CMK (cell line): ENCODE measurements around the gene ATP2C2.
"Not testable (repeated sequence)": the region's sequence is repeated elsewhere in the genome, so short reads cannot be mapped to it uniquely, and the experiment has no call there.

Source experiments
- DNase-seq: peaks from one replicate; pipeline ENCODE4 v3.0.0-alpha.2; 2010; ENCODE audit warnings: low read depth

Gene ATP2C2

DNA sequence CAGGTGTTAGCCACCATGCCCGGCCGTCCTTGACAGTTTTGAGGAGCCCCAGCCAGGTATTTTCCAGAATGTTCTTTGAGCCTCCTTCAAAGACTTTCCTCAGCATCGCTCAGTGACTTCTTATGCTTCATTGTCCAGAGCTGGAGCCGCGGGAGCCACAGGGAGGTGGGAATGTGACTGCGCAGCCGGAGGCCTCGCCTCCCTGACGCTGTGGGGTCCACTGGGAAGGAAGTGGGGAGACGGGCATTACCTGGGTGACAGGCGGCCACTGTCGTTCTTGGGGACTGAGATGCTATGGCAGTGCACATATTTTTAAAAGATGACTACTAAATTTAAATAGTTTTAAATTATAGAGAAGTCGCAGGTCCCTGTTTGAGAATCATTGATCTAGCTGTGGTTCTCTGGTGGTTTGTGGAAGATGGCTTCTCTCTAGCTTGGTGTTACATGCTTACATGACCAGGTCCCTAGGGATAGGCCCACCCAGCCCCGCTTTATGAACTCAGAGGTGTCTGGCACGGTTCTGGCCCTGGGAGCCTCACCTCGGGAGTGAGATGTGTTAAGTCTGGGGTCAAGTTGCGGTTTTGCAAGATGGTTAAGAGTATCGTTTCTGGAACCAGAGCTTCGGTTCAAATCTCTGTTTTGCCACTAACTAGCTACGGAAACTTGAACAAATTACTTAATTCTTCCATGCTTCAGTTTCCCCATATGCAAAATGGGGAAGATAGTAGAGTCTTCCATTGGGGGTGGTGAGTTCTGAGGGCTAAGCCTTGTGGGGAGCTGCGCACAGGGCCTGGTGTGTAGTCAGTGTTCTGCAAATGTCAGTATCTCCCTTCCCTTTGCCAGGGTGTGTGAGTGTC, 53.0 kb downstream of the ATP2C2 start:
- no peak for DNase-seq

- no peak for DNase-seq
Measured at GRCh38 chr16:84421938-84422220, 53.5 kb downstream of the ATP2C2 start.

GRCh38 chr16:84423416-84423837, 55.1 kb downstream of the ATP2C2 start:
- DNase-seq = peak; percentile 48

GRCh38 chr16:84425696-84426095, 57.4 kb downstream of the ATP2C2 start:
- DNase-seq = no peak

- DNase-seq = no peak
Measured at GRCh38 chr16:84426804-84427203, 58.5 kb downstream of the ATP2C2 start.

GRCh38 chr16:84427553-84427952, 59.2 kb downstream of the ATP2C2 start:
- DNase-seq = no peak

GRCh38 chr16:84430860-84431259, 62.5 kb downstream of the ATP2C2 start:
- DNase-seq = no peak

GRCh38 chr16:84434800-84435199, 66.5 kb downstream of the ATP2C2 start:
- no peak for DNase-seq

DNA sequence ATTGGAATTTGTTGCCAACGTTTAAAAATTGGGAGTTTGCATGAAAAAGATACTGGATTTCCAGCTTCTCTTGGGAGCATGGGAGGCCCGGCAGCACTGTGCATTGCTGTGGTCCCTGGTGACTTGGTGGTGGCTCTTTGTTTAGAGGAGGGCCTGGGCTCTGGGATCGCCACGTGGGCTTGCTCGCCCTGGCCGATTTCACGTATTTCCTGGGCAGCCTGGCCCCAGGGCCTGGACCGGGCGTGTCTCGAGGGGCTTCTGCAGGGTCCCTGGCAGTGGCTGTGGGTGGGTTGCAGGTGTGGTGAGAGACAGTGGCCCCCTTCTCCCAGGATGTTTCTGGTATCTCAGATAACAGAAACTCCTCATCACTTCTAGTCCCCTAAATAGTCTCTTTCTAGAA, 67.9 kb downstream of the ATP2C2 start:
- DNase-seq = no peak

DNA sequence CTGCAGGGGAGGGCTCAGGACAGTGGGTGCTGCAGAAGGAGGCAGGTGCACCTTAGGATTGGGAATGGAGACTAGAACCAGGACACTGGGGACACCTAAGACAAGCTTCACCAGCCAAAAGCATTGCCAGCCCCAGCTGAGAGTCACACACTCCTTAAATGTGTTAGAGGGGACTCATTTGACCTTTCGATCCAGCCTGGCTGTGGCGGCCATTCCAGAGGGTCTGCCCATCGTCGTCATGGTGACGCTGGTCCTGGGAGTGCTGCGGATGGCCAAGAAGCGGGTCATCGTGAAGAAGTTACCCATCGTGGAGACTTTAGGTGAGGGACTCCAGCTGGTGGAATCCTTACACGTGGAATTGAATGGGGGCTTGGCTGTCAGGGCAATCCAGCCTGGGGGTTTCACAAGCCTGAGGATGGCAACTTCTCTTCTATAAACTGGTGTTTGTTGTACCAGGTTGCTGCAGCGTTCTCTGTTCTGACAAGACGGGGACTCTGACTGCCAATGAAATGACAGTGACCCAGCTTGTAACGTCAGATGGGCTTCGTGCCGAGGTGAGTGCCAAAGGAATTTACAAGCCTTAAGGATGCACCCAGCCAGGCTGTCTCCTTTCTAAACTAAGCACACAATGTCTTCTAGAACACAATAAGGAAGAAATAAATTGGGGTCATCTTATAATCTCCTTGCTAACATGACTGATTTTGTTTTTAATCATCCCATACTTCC, 70.8 kb downstream of the ATP2C2 start:
- no peak for DNase-seq

DNA sequence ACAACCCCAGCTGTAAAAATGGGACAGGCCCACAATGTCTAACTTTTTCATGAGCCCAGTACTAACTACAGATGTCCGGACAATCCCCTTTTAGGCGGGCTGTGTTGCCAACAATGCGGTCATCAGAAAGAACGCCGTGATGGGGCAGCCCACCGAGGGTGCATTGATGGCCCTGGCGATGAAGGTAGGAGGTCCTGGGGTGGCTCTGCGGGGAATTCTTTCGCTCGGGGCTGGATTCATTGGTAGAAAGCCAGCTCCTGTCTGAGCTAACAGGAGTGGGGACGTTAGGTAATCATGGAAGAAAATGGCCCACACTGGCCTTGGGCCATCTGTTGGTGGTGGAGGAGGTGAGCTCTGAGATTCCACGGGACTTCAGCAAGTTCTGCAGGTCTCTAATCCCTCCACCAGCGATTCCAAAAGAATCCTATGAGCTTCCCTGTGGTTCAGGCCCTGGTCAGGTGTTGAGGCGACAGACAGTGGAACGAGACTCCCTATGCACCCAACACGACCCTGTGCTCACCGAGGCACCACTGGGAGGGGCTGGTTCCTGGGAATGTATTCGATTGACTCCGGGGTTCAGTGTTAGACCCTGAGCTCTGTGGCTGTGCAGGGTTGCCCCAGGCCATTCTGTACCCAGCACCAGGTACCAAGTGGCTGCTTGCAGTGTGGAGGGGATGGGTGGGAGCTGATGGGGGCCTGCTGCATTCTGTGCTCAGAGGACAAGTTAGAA, 74.2 kb downstream of the ATP2C2 start:
- DNase-seq = no peak

- no peak for DNase-seq
Measured at GRCh38 chr16:84443166-84443802, 74.9 kb downstream of the ATP2C2 start.

- no peak for DNase-seq
Measured at GRCh38 chr16:84444476-84444875, 76.1 kb downstream of the ATP2C2 start.

DNA sequence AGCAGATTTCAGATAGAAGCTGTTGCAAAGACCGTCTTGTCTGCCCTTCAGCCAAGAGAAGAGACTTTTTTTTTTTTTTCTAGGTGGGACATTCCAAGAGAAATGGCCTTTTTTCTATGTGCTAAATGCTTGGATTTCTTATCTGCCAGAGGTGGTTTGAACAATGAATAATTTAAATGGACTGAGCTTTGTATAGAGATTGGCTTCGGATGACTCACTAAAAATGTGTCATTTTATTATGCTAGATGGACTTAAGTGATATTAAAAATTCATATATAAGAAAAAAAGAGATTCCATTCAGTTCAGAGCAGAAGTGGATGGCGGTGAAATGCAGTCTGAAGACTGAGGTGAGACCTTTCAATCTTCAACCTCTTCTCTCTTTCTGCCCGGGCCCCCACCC, 77.7 kb downstream of the ATP2C2 start:
- no peak for DNase-seq

DNA sequence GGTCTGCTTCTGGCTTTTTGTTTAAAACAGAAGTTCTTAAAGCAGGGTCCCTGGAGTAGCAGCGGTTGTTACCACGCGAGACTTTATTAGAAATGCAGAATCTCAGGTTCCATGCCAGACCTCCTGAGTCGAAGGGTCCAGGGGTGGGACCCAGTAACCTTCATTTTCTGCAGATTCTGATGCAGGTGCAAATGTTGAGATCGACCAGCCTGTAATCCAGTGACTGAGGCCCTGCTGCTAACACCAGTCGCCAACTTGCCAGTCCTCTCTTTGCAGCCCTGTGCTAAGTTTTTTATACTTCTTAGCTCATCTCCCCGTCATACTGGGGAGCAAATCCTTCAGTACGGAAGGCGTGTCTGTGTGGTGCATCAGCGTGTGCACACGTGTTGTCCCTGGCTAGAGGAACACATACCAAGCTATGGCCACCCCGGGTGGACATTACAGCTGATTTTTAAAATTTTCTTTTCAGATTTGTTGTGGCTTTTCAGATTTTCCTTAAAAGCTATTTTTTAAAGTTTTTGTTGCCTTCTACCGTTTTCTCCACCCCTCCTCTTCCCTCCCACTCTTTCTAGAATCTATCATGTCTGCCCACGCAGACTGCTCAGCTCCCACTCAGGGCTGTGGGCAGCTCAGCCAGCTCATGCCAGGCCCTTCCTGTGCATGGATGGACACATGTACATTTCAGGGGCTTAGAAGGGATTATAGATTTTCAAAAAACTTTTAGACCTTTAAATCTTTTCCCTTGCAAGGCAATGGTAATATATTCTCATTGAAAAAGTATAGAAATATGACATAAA, 78.5 kb downstream of the ATP2C2 start:
- no peak for DNase-seq

DNA sequence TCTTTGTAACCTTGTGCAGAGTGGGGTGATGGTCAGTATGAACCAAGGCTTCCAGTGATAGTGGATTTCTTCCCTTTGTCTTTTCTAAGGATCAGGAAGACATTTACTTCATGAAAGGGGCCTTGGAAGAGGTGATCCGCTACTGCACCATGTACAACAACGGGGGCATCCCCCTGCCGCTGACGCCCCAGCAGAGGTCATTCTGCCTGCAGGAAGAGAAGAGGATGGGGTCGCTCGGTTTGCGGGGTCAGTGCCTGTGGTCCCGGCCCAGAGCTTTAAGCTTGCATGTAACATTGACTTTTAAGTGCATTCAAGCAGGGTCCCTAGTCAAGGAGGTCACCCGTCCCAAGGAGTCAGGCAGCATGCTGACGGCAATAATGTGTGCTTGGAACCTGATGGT, 80.1 kb downstream of the ATP2C2 start:
- DNase-seq = no peak

DNA sequence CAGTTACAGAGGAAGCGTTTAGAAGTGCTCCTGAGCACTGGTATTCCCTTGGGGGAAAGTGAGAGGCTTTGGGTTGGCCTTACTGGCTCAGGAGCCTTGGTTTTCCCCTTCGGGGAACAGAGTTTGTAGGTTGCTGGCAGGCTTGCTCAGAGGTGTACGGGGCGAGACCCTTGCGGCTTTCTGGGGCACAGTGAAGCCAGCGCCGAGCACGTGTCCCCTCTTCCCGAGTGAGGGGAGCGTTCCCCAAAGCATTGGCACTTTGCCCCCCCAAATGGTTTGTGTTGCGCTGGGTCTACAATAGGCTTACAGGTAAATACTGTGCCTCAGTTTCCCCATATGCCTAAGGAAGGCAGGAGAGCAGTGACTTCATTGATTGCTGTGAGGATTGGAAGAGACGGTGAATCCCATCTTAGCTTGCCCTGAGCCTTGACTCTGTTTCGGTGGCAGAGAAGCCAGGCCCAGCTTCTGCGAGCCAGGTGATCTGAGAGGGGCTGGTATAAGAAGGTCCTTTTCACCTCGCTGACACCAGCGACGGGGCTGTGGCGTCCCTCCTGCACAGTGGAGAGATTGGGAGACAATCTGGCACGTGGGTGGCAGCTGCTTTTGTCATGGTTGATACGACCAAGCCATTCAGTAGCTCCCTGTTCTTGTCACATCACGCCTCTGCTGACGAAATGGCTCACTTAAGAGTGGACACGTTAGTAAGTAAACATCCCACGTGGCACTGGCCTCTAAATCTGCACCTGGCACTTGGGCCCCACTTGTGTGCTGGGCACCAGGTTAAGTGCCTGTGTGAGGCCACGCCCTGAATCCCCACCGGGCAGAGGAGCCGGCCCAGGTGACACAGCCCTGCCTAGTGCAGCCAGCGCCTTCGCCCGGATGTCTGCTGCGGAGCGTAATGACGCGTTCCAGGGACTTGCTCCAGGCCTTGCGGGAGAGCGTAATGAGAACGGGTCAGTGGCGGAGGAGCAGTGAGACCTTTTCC, 81.1 kb downstream of the ATP2C2 start:
- no peak for DNase-seq

DNA sequence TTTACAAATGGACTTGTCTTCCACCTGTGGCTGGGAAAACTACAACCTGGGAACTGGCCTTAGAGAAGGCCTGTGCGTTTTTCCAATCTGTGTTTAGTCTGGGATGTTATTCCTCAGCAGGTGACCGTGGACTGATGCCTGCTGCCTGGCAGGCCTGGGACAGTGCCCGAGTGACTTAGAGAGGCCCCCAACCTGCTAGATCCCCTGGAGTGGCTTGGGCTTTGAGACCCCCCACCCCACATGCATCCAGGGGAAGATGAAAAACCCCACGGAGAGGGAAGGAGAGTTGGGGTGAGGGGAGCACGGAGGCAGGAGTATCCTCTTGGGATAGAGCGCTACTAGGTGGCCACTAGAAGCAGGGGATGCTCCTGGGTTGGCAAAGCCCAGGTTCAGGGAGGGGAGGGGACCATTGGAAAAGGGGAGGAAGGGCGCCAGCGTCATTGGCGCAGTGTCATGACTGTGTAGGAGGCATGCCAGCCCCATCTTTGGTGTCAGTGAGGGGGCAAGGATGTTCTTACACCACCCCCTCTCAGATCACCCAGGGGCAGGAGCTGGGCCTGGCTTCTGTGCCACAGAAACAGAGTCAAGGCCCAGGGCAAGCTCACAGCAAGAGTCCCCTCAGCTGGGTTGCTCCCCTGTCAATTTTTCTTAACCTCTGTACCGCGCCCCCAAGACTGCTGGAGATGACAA, 82.0 kb downstream of the ATP2C2 start:
- no peak for DNase-seq

DNA sequence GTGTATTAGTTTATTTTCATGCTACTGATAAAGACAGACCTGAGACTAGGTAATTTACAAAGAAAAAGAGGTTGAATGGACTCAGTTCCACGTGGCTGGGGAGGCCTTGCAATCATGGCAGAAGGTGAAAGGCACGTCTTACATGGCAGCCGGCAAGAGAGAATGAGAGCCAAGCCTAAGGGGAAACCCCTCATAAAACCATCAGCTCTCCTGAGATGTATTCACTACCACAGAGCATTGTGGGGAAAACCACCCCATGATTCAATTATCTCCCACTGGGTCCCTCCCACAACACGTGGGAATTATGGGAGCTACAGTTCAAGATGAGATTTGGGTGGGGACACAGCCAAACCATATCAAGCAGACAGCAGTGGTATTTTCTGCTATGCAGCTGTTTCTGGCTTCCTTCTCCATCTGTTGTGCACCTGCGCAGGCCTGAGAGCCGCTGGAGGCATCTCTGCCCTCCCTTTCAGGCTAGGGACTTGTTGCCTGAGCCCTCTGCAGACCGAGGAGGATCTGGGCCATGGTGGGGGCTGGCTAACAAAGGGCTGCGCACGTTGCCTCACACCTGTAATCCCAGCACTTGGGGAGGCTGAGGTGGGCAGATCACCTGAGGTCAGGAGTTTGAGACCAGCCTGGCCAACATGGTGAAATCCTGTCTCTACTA, 82.8 kb downstream of the ATP2C2 start:
- DNase-seq = not testable (repeated sequence)
